HepG2 (cell line): ENCODE measurements around the gene ZNF524. TPM values are rescaled to one million over a fixed set of nuclear protein-coding genes. Genes with fewer than 3 reads are reported as not detected.

ENCODE experiments used
- AKAP8 ChIP-seq: sonication (generic); formaldehyde crosslinking; IDR thresholded peaks from 2 replicates; pipeline ENCODE4 v1.5.1; 2020; ENCODE audit warnings: mild to moderate bottlenecking, missing genetic modification reagents
- ETV5 ChIP-seq: IDR thresholded peaks from 2 replicates; pipeline ENCODE4 v1.6.1; 2018; ENCODE audit warnings: missing biosample characterization, missing genetic modification reagents, inconsistent platforms, borderline replicate concordance
- EZH2 ChIP-seq: conservative IDR thresholded peaks from 2 replicates; pipeline ENCODE4 v1.6.1; 2012; ENCODE audit warnings: mild to moderate bottlenecking, low read depth, low read length, moderate library complexity
- MZF1 ChIP-seq: sonication (generic); formaldehyde crosslinking; IDR thresholded peaks from 2 replicates; pipeline ENCODE4 v1.8.1; 2023; ENCODE audit warnings: mild to moderate bottlenecking, missing genetic modification reagents, borderline replicate concordance
- NKX3-1 ChIP-seq: sonication (generic); formaldehyde crosslinking; IDR thresholded peaks from 2 replicates; pipeline ENCODE4 v1.5.0; 2020; ENCODE audit warnings: missing genetic modification reagents
- RBAK ChIP-seq: sonication (generic); formaldehyde crosslinking; IDR thresholded peaks from 2 replicates; pipeline ENCODE4 v1.5.1; 2020; ENCODE audit warnings: mild to moderate bottlenecking, missing genetic modification reagents
- TARDBP ChIP-seq: sonication (generic); formaldehyde crosslinking; IDR thresholded peaks from 2 replicates; pipeline ENCODE4 v1.8.0; 2022; ENCODE audit warnings: mild to moderate bottlenecking, missing genetic modification reagents
- TBP ChIP-seq: sonication (generic); formaldehyde crosslinking; IDR thresholded peaks from 2 replicates; pipeline ENCODE4 v1.5.0; 2020; ENCODE audit warnings: missing genetic modification reagents
- TEAD3 ChIP-seq: optimal IDR thresholded peaks from 2 replicates; pipeline ENCODE3; 2016; ENCODE audit warnings: borderline replicate concordance
- ZFP36L2 ChIP-seq: sonication (generic); formaldehyde crosslinking; IDR thresholded peaks from 2 replicates; pipeline ENCODE4 v1.4.0; 2020; ENCODE audit warnings: missing genetic modification reagents
- ZKSCAN5 ChIP-seq: sonication (generic); formaldehyde crosslinking; IDR thresholded peaks from 2 replicates; pipeline ENCODE4 v1.5.1; 2020; ENCODE audit warnings: mild to moderate bottlenecking, missing genetic modification reagents
- ZNF207 ChIP-seq: fragments of 450-650 bp; IDR thresholded peaks from 2 replicates; pipeline ENCODE4 v1.6.1; 2016; ENCODE audit warnings: antibody characterized with exemption, borderline replicate concordance
- ZNF367 ChIP-seq: sonication (generic); formaldehyde crosslinking; IDR thresholded peaks from 2 replicates; pipeline ENCODE4 v1.4.0; 2020; ENCODE audit warnings: missing genetic modification reagents, borderline replicate concordance
- ZNF510 ChIP-seq: sonication (generic); formaldehyde crosslinking; IDR thresholded peaks from 2 replicates; pipeline ENCODE4 v1.4.0; 2020; ENCODE audit warnings: low read depth, mild to moderate bottlenecking, missing genetic modification reagents
- ZNF839 ChIP-seq: sonication (generic); formaldehyde crosslinking; IDR thresholded peaks from 2 replicates; pipeline ENCODE4 v1.4.0; 2020; ENCODE audit warnings: missing genetic modification reagents, mild to moderate bottlenecking, borderline replicate concordance
- polyA plus RNA-seq, 8 experiments: library from polyadenylated mRNA; depleted of rRNA in 3 of 8; stranded (reverse) in 7 of 8; unstranded in 1 of 8; fragments of >200 nt; fragmentation: Illumina TruSeq in 4 of 8; extraction: Trizol in 4 of 8; gene quantifications; 2 replicates each; pipeline versions ENCODE4 v1.2.1 to v1.2.3, GENCODE V29; 2011 to 2016; ENCODE audit warnings: low read depth in 4 of 8, missing spikeins in 1 of 8, mixed read lengths in 1 of 8; ENCODE audit not compliant: insufficient read depth in 1 of 8
- total RNA-seq, 5 experiments: library from RNA; depleted of rRNA; stranded (reverse); fragments of >200 nt; fragmentation: Illumina TruSeq; extraction: Trizol; gene quantifications; 2 replicates each; pipeline ENCODE4 v1.2.3, GENCODE V29; 2016; ENCODE audit warnings: low read depth in 1 of 5
- TF ChIP-seq, protein P1 (sequence below): sonication (generic); formaldehyde crosslinking; IDR thresholded peaks from 2 replicates; pipeline ENCODE4 v1.5.0; 2020; ENCODE audit warnings: missing genetic modification reagents, mild to moderate bottlenecking, borderline replicate concordance
- TF ChIP-seq, protein P2 (sequence below): sonication (generic); formaldehyde crosslinking; IDR thresholded peaks from 2 replicates; pipeline ENCODE4 v1.4.0; 2020; ENCODE audit warnings: missing genetic modification reagents
- TF ChIP-seq, protein P3 (sequence below): sonication (generic); formaldehyde crosslinking; IDR thresholded peaks from 2 replicates; pipeline ENCODE4 v1.5.0; 2020; ENCODE audit warnings: mild to moderate bottlenecking, missing genetic modification reagents, borderline replicate concordance
- TF ChIP-seq, protein P4 (sequence below): sonication (generic); formaldehyde crosslinking; IDR thresholded peaks from 2 replicates; pipeline ENCODE4 v1.5.0; 2020; ENCODE audit warnings: missing genetic modification reagents

Gene ZNF524
- total and polyA plus RNA-seq, 2 of the 13 experiments (the other 11 are each of a cell fraction or from before 2014, with no cell fraction given): 3.2 to 4.6 TPM

- TF ChIP-seq, protein P1, sequence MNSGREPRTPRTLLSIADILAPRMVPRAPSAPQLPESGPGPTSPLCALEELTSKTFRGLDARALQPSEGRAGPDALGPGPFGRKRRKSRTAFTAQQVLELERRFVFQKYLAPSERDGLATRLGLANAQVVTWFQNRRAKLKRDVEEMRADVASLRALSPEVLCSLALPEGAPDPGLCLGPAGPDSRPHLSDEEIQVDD (CRISPR knock-in tag): no peak
- TF ChIP-seq TBP (CRISPR knock-in tag) (no peak), MZF1 (CRISPR knock-in tag) (no peak), TARDBP (CRISPR knock-in tag) (peak; percentile 68), ZNF839 (CRISPR knock-in tag) (no peak), ZKSCAN5 (CRISPR knock-in tag) (no peak), ETV5 (CRISPR knock-in tag) (peak; percentile 69), TEAD3 (CRISPR knock-in tag) (no peak), ZNF367 (no peak), ZNF207 (no peak), EZH2 (no peak), AKAP8 (CRISPR knock-in tag) (peak; percentile 93), NKX3-1 (CRISPR knock-in tag) (0 out of 2 replicates have a peak, but pooled peaks have one; percentile 38), RBAK (no peak), ZNF510 (CRISPR knock-in tag) (no peak), ZFP36L2 (no peak)
- TF ChIP-seq, protein P2, sequence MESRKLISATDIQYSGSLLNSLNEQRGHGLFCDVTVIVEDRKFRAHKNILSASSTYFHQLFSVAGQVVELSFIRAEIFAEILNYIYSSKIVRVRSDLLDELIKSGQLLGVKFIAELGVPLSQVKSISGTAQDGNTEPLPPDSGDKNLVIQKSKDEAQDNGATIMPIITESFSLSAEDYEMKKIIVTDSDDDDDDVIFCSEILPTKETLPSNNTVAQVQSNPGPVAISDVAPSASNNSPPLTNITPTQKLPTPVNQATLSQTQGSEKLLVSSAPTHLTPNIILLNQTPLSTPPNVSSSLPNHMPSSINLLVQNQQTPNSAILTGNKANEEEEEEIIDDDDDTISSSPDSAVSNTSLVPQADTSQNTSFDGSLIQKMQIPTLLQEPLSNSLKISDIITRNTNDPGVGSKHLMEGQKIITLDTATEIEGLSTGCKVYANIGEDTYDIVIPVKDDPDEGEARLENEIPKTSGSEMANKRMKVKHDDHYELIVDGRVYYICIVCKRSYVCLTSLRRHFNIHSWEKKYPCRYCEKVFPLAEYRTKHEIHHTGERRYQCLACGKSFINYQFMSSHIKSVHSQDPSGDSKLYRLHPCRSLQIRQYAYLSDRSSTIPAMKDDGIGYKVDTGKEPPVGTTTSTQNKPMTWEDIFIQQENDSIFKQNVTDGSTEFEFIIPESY: no peak
- TF ChIP-seq, protein P3, sequence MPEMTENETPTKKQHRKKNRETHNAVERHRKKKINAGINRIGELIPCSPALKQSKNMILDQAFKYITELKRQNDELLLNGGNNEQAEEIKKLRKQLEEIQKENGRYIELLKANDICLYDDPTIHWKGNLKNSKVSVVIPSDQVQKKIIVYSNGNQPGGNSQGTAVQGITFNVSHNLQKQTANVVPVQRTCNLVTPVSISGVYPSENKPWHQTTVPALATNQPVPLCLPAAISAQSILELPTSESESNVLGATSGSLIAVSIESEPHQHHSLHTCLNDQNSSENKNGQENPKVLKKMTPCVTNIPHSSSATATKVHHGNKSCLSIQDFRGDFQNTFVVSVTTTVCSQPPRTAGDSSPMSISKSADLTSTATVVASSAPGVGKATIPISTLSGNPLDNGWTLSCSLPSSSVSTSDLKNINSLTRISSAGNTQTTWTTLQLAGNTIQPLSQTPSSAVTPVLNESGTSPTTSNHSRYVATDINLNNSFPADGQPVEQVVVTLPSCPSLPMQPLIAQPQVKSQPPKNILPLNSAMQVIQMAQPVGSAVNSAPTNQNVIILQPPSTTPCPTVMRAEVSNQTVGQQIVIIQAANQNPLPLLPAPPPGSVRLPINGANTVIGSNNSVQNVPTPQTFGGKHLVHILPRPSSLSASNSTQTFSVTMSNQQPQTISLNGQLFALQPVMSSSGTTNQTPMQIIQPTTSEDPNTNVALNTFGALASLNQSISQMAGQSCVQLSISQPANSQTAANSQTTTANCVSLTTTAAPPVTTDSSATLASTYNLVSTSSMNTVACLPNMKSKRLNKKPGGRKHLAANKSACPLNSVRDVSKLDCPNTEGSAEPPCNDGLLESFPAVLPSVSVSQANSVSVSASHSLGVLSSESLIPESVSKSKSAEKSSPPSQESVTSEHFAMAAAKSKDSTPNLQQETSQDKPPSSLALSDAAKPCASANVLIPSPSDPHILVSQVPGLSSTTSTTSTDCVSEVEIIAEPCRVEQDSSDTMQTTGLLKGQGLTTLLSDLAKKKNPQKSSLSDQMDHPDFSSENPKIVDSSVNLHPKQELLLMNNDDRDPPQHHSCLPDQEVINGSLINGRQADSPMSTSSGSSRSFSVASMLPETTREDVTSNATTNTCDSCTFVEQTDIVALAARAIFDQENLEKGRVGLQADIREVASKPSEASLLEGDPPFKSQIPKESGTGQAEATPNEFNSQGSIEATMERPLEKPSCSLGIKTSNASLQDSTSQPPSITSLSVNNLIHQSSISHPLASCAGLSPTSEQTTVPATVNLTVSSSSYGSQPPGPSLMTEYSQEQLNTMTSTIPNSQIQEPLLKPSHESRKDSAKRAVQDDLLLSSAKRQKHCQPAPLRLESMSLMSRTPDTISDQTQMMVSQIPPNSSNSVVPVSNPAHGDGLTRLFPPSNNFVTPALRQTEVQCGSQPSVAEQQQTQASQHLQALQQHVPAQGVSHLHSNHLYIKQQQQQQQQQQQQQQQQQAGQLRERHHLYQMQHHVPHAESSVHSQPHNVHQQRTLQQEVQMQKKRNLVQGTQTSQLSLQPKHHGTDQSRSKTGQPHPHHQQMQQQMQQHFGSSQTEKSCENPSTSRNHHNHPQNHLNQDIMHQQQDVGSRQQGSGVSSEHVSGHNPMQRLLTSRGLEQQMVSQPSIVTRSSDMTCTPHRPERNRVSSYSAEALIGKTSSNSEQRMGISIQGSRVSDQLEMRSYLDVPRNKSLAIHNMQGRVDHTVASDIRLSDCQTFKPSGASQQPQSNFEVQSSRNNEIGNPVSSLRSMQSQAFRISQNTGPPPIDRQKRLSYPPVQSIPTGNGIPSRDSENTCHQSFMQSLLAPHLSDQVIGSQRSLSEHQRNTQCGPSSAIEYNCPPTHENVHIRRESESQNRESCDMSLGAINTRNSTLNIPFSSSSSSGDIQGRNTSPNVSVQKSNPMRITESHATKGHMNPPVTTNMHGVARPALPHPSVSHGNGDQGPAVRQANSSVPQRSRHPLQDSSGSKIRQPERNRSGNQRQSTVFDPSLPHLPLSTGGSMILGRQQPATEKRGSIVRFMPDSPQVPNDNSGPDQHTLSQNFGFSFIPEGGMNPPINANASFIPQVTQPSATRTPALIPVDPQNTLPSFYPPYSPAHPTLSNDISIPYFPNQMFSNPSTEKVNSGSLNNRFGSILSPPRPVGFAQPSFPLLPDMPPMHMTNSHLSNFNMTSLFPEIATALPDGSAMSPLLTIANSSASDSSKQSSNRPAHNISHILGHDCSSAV (CRISPR knock-in tag): no peak
- TF ChIP-seq, protein P4, sequence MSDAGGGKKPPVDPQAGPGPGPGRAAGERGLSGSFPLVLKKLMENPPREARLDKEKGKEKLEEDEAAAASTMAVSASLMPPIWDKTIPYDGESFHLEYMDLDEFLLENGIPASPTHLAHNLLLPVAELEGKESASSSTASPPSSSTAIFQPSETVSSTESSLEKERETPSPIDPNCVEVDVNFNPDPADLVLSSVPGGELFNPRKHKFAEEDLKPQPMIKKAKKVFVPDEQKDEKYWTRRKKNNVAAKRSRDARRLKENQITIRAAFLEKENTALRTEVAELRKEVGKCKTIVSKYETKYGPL: no peak
These were observed 43.2 kb downstream of the ZNF524 start, which contains the start of gene ZNF581 (continued) for GRCh38 chr19:55643003-55643886.
